CD4-positive, alpha-beta T cell (primary cell): Measurements from ENCODE around the gene MEG3. TPM values are rescaled to one million over a fixed set of nuclear protein-coding genes. Genes with fewer than 3 reads are reported as not detected.

Experiments
- ATAC-seq: fragments of 200-7000 bp; cut with Tn5 transposase; one replicate; pipeline ENCODE4 v1.10.0; 2022; ENCODE audit warnings: mild to moderate bottlenecking; ENCODE audit not compliant: poor library complexity
- CTCF ChIA-PET: fragments of 350-600 bp; sonication (Branson Sonifier 250); formaldehyde crosslinking; loops from one replicate; lab custom pipeline; 2021; ENCODE audit warnings: antibody characterized with exemption, inconsistent platforms; lab: Charles Lee
- POLR2A ChIA-PET: fragments of 350-600 bp; sonication (Branson Sonifier 250); formaldehyde crosslinking; loops from one replicate; lab custom pipeline; 2021; ENCODE audit warnings: antibody characterized with exemption, inconsistent platforms; lab: Charles Lee
- DNase-seq, 14 experiments: peaks; one replicate each; pipeline ENCODE4 v3.0.0-alpha.2; 2013 to 2020; ENCODE audit warnings: mixed read lengths in 2 of 14
- H3K27ac ChIP-seq, 2 donors: one replicate each; pipeline versions ENCODE4 v1.5.1 to v1.7.0; 2013; ENCODE audit warnings: low read length in 2 of 2, low read depth in 1 of 2, mild to moderate bottlenecking in 1 of 2
- H3K27me3 ChIP-seq, 2 experiments: 1 replicate in 1 of 2; 2 replicates in 1 of 2; pipeline versions ENCODE4 v1.6.1 to v1.7.0; 2013; ENCODE audit warnings: low read length in 2 of 2, control low read depth in 1 of 2, mild to moderate bottlenecking in 1 of 2, moderate library complexity in 1 of 2; ENCODE audit not compliant: insufficient read depth in 2 of 2, control insufficient read depth in 1 of 2
- H3K36me3 ChIP-seq: one replicate; pipeline ENCODE4 v1.6.1; 2013; ENCODE audit warnings: low read length, control low read depth; ENCODE audit not compliant: insufficient read depth
- H3K4me1 ChIP-seq: one replicate; pipeline ENCODE4 v1.6.1; 2013; ENCODE audit warnings: low read length, control low read depth; ENCODE audit not compliant: insufficient read depth
- H3K4me3 ChIP-seq: one replicate; pipeline ENCODE4 v1.5.1; 2013; ENCODE audit warnings: mild to moderate bottlenecking, low read length, moderate library complexity
- H3K9me3 ChIP-seq, 2 experiments: 1 replicate in 1 of 2; 2 replicates in 1 of 2; pipeline versions ENCODE4 v1.6.1 to v1.7.0; 2013; ENCODE audit warnings: low read length in 2 of 2, mild to moderate bottlenecking in 2 of 2, control low read depth in 1 of 2, moderate library complexity in 1 of 2; ENCODE audit not compliant: control insufficient read depth in 1 of 2, insufficient read depth in 1 of 2
- H3K27ac Mint-ChIP-seq: one replicate; pipeline ENCODE4 v1.8.0; 2020; ENCODE audit warnings: mixed read lengths
- H3K27me3 Mint-ChIP-seq: one replicate; pipeline ENCODE4 v1.8.0; 2021; ENCODE audit warnings: mixed read lengths
- H3K36me3 Mint-ChIP-seq: one replicate; pipeline ENCODE4 v1.8.0; 2021; ENCODE audit warnings: low read depth, mixed read lengths
- H3K4me1 Mint-ChIP-seq: one replicate; pipeline ENCODE4 v1.8.0; 2021; ENCODE audit warnings: low read depth, mixed read lengths
- H3K4me3 Mint-ChIP-seq: one replicate; pipeline ENCODE4 v1.8.0; 2020; ENCODE audit warnings: mild to moderate bottlenecking, mixed read lengths
- H3K9me3 Mint-ChIP-seq: one replicate; pipeline ENCODE4 v1.8.0; 2020; ENCODE audit warnings: mixed read lengths
- intact Hi-C, 2 experiments: fragments of 100-400 bp; cut with DNase I in 1 of 2; cut with micrococcal nuclease in 1 of 2; formaldehyde crosslinking; loops; one replicate each; pipeline versions ENCODE4 v1.15.1 to v1.9.0; 2023 to 2025; cut with DNase I, micrococcal nuclease
- total RNA-seq, 174 experiments: library from RNA in 2 of 174; stranded (reverse) in 2 of 174; gene quantifications; one replicate each; pipeline ENCODE4 v1.2.3 and lab custom pipeline; 2021 to 2026
- TF ChIP-seq, protein P1 (sequence below): fragments of 200-600 bp; IDR thresholded peaks from one replicate; pipeline ENCODE4 v1.8.0; 2022; ENCODE audit warnings: antibody characterized with exemption, mild to moderate bottlenecking

MEG3 gene
- total RNA-seq, 2 experiments from 2014 or later: not detected

DNA sequence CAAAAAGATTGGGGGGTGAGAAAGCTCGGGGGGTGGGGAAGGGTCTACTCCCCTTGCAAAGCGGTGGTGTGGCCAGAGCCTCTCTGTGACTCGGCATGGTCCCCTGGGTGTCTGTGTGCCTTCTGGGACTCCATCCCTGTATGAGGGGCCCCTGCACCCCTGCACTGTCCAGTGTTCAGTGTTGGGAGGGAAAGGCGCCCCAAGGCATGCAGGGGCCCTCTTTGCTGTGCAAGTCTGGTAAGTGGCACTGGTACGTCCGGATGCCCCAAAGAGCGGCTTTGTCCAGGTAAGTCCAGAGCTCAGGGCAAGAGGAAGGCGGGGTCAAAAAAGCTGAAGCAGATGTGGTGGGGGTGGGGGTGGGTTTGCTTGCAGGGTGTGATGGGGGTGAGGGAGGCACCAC lies 53.9 kb downstream of the MEG3 start:
- H3K27me3 Mint-ChIP-seq: peaks cover 11% of the 10 kb centered on the region

DNA sequence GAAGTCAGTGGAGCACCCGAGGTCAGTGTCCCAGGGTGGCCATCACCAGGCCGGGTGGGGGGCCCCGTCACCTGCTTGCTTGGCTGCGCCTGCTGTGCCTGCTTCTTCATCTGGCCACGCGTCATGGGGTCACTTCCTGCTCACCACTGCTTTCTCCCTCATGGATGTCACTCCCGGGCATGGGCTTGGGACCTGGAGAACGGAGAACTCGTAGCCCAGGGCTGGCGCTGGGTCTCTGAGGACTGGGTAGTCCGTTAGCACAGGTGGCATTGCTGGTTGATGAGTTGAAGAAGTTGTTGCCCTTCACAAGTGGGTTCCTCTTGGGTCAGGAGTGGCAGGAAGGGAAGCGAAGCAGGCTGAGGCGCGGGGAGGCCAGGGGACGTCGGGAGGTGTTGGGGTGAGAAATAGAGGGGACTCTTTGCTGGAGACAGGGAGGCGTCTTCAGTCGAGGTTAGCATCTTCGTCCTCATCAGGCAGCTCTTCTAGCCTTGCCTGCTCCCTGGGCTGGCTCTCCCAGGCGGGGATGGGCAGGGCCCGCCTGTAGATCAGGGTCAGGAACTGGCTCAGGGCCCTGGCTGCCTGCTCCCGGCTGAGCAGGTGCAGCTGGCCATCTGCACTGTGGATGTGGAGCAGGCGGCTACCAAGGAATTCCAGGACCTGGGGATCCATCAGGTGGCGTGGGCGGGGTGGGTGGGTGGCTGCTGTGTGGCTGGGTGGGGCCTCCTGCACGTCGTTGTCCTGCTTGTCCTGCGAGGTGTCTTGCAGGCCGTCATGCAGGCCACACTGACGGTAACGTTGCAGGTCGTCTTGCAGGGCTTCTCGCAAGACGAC lies 54.6 kb downstream of the MEG3 start:
- no peaks in the 10 kb centered on the region for H3K4me1 Mint-ChIP-seq

More for the DNA sequence above, 53.9 kb downstream of the MEG3 start:
- Histone ChIP-seq H3K36me3 (no peaks in the 10 kb centered on the region), H3K27ac (no peak overlapping the region), H3K9me3 (peaks cover 0 to 33% of the 10 kb centered on the region in 2 experiments), H3K27me3 (peaks cover 0 to 5% of the 10 kb centered on the region in 2 experiments), H3K4me1 (no peaks in the 10 kb centered on the region), H3K4me3 (no peak overlapping the region)
- Mint-ChIP-seq H3K4me3 (no peak overlapping the region), H3K36me3 (no peaks in the 10 kb centered on the region), H3K4me1 (no peaks in the 10 kb centered on the region), H3K9me3 (no peaks in the 10 kb centered on the region), H3K27ac (no peak overlapping the region)
- ATAC-seq (no peak), DNase-seq (no peak)
- TF ChIP-seq, protein P1, sequence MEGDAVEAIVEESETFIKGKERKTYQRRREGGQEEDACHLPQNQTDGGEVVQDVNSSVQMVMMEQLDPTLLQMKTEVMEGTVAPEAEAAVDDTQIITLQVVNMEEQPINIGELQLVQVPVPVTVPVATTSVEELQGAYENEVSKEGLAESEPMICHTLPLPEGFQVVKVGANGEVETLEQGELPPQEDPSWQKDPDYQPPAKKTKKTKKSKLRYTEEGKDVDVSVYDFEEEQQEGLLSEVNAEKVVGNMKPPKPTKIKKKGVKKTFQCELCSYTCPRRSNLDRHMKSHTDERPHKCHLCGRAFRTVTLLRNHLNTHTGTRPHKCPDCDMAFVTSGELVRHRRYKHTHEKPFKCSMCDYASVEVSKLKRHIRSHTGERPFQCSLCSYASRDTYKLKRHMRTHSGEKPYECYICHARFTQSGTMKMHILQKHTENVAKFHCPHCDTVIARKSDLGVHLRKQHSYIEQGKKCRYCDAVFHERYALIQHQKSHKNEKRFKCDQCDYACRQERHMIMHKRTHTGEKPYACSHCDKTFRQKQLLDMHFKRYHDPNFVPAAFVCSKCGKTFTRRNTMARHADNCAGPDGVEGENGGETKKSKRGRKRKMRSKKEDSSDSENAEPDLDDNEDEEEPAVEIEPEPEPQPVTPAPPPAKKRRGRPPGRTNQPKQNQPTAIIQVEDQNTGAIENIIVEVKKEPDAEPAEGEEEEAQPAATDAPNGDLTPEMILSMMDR: no peak
- intact Hi-C loops: no loop called here
- CTCF ChIA-PET: no interaction called here
- POLR2A ChIA-PET: no interaction called here

DNA sequence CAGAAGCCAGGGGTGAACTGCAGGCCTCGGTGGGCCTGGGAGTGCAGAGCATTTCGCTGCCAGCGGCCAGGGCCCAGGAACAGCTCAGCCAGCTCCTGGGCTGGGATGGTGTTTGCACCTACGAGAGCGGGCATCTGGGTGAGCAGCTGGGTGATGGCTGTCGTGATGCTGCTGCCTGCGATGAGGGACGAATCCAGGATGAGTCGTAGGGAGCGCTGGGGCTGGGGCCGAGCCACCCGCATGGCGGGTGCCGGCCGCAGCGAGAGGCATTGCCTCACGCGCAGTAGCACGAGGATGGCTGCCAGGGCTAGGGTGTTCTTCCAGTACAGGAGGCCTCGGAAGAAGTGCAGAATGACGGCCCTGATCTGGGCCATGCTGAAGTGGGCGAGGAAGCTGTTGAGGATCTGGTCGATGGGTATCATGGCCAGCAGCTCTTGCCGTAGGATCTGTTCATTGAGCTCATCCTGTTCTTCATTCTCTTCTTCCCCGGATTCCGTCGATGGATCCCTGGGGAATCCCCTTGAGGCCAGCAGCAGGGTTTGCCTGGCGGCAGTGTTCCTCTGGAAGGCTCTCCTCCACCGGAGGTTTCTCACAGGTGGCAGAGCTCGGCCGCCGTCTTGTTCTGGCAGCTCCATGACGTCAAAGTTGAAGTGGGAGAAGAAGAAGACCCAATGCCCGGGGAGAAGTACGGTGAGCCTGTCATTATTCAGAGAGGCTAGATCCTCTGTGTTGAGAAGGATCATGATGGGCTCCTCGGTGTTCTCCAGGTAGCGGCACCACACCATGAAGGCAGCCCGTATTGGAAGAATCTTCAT lies 55.5 kb downstream of the MEG3 start:
- Mint-ChIP-seq H3K4me1 (no peaks in the 10 kb centered on the region), H3K9me3 (no peaks in the 10 kb centered on the region), H3K36me3 (no peaks in the 10 kb centered on the region), H3K27me3 (peaks cover 17% of the 10 kb centered on the region), H3K27ac (no peak overlapping the region), H3K4me3 (no peak overlapping the region)
- Histone ChIP-seq H3K4me3 (no peak overlapping the region), H3K36me3 (no peaks in the 10 kb centered on the region), H3K27ac (no peak overlapping the region), H3K27me3 (peaks cover 3 to 5% of the 10 kb centered on the region in 2 experiments), H3K4me1 (no peaks in the 10 kb centered on the region), H3K9me3 (peaks cover 0 to 33% of the 10 kb centered on the region in 2 experiments)
- intact Hi-C loops: no loop called here
- CTCF ChIA-PET: no interaction called here
- POLR2A ChIA-PET: no interaction called here
- DNase-seq (no peak), ATAC-seq (no peak)
- TF ChIP-seq, protein P1: no peak

More for the DNA sequence above, 54.6 kb downstream of the MEG3 start:
- H3K4me3 Mint-ChIP-seq: no peak overlapping the region
- H3K27ac ChIP-seq: no peak overlapping the region
- POLR2A ChIA-PET: no interaction called here
- no peaks in the 10 kb centered on the region for H3K4me1 ChIP-seq
- no peak overlapping the region for H3K4me3 ChIP-seq
- intact Hi-C loops: no loop called here
- DNase-seq: no peak
- H3K9me3 Mint-ChIP-seq: no peaks in the 10 kb centered on the region
- no peak for ATAC-seq
- TF ChIP-seq, protein P1: no peak
- H3K27me3 Mint-ChIP-seq: peaks cover 13% of the 10 kb centered on the region
- no peak overlapping the region for H3K27ac Mint-ChIP-seq
- CTCF ChIA-PET: no interaction called here
- H3K36me3 Mint-ChIP-seq: no peaks in the 10 kb centered on the region
- H3K27me3 ChIP-seq: peaks cover 0 to 5% of the 10 kb centered on the region in 2 experiments
- no peaks in the 10 kb centered on the region for H3K36me3 ChIP-seq
- peaks cover 0 to 33% of the 10 kb centered on the region in 2 experiments for H3K9me3 ChIP-seq
